Heart left ventricle (tissue), 16 donors: ENCODE results near the gene HIVEP2. TPM values are rescaled to one million over a fixed set of nuclear protein-coding genes. Genes with fewer than 3 reads are reported as not detected.

Experiments used
- ATAC-seq, 4 donors: fragments of 200-7000 bp; cut with Tn5 transposase; one replicate each; pipeline ENCODE4 v1.9.1; 2020 to 2022; ENCODE audit warnings: moderate library complexity in 4 of 4, mild to moderate bottlenecking in 3 of 4, moderate number of reproducible peaks in 1 of 4
- DNase-seq, 5 donors: peaks; one replicate each; pipeline ENCODE4 v3.0.0-alpha.2; 2020
- H3K27ac ChIP-seq, 12 donors: fragments of 200-600 bp; sonication (generic) in 4 of 12; one replicate each; pipeline versions ENCODE4 v1.5.0 to v1.8.0; 2016 to 2022; ENCODE audit warnings: mild to moderate bottlenecking in 2 of 12
- H3K27me3 ChIP-seq, 9 donors: fragments of 200-600 bp; sonication (generic) in 2 of 9; one replicate each; pipeline versions ENCODE4 v1.5.1 to v1.8.0; 2016 to 2022; ENCODE audit warnings: mild to moderate bottlenecking in 3 of 9
- H3K36me3 ChIP-seq, 9 donors: fragments of 200-600 bp; sonication (generic) in 2 of 9; one replicate each; pipeline versions ENCODE4 v1.5.0 to v1.8.0; 2018 to 2022; ENCODE audit warnings: mild to moderate bottlenecking in 2 of 9
- H3K4me1 ChIP-seq, 12 donors: fragments of 200-600 bp; sonication (generic) in 4 of 12; one replicate each; pipeline versions ENCODE4 v1.5.0 to v1.8.0; 2016 to 2022; ENCODE audit warnings: mild to moderate bottlenecking in 3 of 12
- H3K4me3 ChIP-seq, 12 donors: fragments of 200-600 bp; sonication (generic) in 4 of 12; one replicate each; pipeline versions ENCODE4 v1.5.0 to v1.8.0; 2017 to 2022; ENCODE audit warnings: mild to moderate bottlenecking in 9 of 12, moderate library complexity in 4 of 12
- H3K9me3 ChIP-seq, 12 donors: fragments of 200-600 bp; sonication (generic) in 4 of 12; one replicate each; pipeline versions ENCODE4 v1.5.0 to v1.8.0; 2016 to 2022; ENCODE audit warnings: mild to moderate bottlenecking in 1 of 12
- POLR2A ChIP-seq, 2 donors: fragments of 450-650 bp; IDR thresholded peaks; one replicate each; pipeline ENCODE4 v1.6.1; 2017; ENCODE audit warnings: antibody characterized with exemption in 2 of 2, mild to moderate bottlenecking in 2 of 2, moderate library complexity in 2 of 2
- WGBS, 4 donors: extraction: QIAGEN DNeasy Blood & Tissue Kit in 2 of 4; methylation state at CpG; one replicate each; pipeline versions ENCODE4 v1.1.5 to v1.1.7; 2013 to 2018; 5-methylcytosine and 5-hydroxymethylcytosine counted together
- intact Hi-C, 10 donors: fragments of 100-400 bp; cut with DNase I; formaldehyde crosslinking; loops; one replicate each; pipeline versions ENCODE4 v1.11.1 to v1.14.2; 2022
- polyA plus RNA-seq, 2 donors: library from polyadenylated mRNA; stranded (reverse); fragments of 200-250 nt; gene quantifications; one replicate each; pipeline ENCODE4 v1.2.3, GENCODE V29; 2013
- total RNA-seq, 9 donors: library from RNA; depleted of rRNA in 2 of 9; stranded (reverse); fragments of >200 nt in 2 of 9; fragmentation: NEBNext Ultra II Directional in 3 of 9; extraction: Animal tissue kit (Norgen Biotek cat#: 25700) in 3 of 9; gene quantifications; one replicate each; pipeline versions ENCODE4 v1.1.0 to v1.2.4, GENCODE V29; 2016 to 2023
- TF ChIP-seq, protein P1 (sequence below), 12 donors: fragments of 200-600 bp; sonication (generic) in 4 of 12; IDR thresholded peaks; one replicate each; pipeline versions ENCODE4 v1.5.0 to v1.8.0; 2018 to 2022; ENCODE audit warnings: antibody characterized with exemption in 12 of 12, mild to moderate bottlenecking in 5 of 12
- donor health status: ischemic (EF 13 %, LVEDD 7.1; RV severe dilation, severe dysfunction).
- donor health status: healthy with polysubstance abuse.
- donor health status: DM: no; HTN: yes; CAD: no.
- donor health status: DM: no; HTN: no; CAD: no.
- donor health status: ischemic (EF 25% LVEDD 6.9; RV normal size, moderate dysfunction).
- donor health status: ischemic (EF 25% LVEDD 5.7; RV mildly dilated, moderate dysfunction).
- donor health status: healthy.
- donor health status: DM: yes; HTN: yes; CAD: no.
- donor health status: ischemic (EF 35%, LVEDD 5.7; RV mildly dilated, moderate dysfunction).
- donor health status: nonischemic (EF 11% LVEDD 7.7; RV severe dilation, severe dysfunction).
- donor health status: DM: yes; HTN: yes; CAD: no.
- donor health status: PGD.
- donor health status: ischemic (EF 29% LVEDD 5.4; RV normal size, mild dysfunction).
- donor health status: nonischemic (EF 23%, LVEDD 6.1; RV moderate dilation, normal function).

Gene HIVEP2
- total and polyA plus RNA-seq, 11 donors, result 2.7 to 31.2 (median 20.4) TPM

- Histone ChIP-seq H3K36me3 (no peaks in the 10 kb centered on the region), H3K4me3 (no peak overlapping the region), H3K27me3 (no peaks in the 10 kb centered on the region), H3K4me1 (peaks cover 11 to 73% (median 48%) of the 10 kb centered on the region in 12 donors), H3K9me3 (no peaks in the 10 kb centered on the region), H3K27ac (no peak overlapping the region)
- ATAC-seq, result no peak
- TF ChIP-seq, protein P1, sequence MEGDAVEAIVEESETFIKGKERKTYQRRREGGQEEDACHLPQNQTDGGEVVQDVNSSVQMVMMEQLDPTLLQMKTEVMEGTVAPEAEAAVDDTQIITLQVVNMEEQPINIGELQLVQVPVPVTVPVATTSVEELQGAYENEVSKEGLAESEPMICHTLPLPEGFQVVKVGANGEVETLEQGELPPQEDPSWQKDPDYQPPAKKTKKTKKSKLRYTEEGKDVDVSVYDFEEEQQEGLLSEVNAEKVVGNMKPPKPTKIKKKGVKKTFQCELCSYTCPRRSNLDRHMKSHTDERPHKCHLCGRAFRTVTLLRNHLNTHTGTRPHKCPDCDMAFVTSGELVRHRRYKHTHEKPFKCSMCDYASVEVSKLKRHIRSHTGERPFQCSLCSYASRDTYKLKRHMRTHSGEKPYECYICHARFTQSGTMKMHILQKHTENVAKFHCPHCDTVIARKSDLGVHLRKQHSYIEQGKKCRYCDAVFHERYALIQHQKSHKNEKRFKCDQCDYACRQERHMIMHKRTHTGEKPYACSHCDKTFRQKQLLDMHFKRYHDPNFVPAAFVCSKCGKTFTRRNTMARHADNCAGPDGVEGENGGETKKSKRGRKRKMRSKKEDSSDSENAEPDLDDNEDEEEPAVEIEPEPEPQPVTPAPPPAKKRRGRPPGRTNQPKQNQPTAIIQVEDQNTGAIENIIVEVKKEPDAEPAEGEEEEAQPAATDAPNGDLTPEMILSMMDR (IDR thresholded peaks at IDR 0.05), result no peak
- no peak for TF ChIP-seq POLR2A (IDR thresholded peaks at IDR 0.05)
- intact Hi-C loops, result loop anchor here in 7 of 10 donors (5.0 to 10.0 kb wide), 4 partner anchors 43 to 495 kb away; no protein-coding TSS in a partner anchor
- WGBS, 4 donors, result 55 to 72% (median 63%) methylated on average over 1 of the region's 1 CpG
- DNase-seq, result no peak
Measured at GRCh38 chr6:142929751-142930358, 15.1 kb downstream of the HIVEP2 start.

DNA sequence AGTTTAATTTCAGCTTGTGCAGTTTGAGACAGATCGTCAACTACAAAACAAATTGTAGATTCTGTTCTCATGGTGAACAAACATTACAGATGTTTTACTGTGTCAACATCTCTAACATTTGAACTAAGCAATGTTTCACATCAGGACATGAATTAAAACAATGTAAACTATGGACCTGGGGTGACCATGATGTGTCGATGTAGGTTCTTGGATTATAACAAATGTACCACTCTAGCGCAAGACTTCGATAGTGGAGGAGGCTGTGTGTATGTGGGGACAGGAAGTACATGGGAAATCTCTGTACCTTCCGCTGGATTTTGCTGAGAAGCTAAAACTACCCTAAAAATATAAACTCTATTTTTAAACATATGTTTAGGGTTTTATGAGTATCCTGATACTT is 17.1 kb downstream of the HIVEP2 start:
- Histone ChIP-seq H3K9me3 (no peaks in the 10 kb centered on the region), H3K4me1 (peaks cover 7 to 54% (median 33%) of the 10 kb centered on the region in 12 donors), H3K4me3 (peak overlapping the region in 10 of 12 donors; percentile 57 to 87 (median 69)), H3K36me3 (no peaks in the 10 kb centered on the region), H3K27me3 (no peaks in the 10 kb centered on the region), H3K27ac (peak overlapping the region in 11 of 12 donors; percentile 92 to 98 (median 96))
- DNase-seq (no peak), ATAC-seq (no peak)
- 39 to 56% (median 44%) methylated on average over 5 of the region's 5 CpGs for WGBS, 4 donors
- TF ChIP-seq, protein P1 (IDR thresholded peaks at IDR 0.05), result no peak
- TF ChIP-seq POLR2A (IDR thresholded peaks at IDR 0.05), result no peak
- intact Hi-C loops, result loop anchor here in 8 of 10 donors (1.0 to 5.0 kb wide), 6 partner anchors 15 to 91 kb away; partner anchors contain the start of gene HIVEP2 (in 1 of the 8)

DNA sequence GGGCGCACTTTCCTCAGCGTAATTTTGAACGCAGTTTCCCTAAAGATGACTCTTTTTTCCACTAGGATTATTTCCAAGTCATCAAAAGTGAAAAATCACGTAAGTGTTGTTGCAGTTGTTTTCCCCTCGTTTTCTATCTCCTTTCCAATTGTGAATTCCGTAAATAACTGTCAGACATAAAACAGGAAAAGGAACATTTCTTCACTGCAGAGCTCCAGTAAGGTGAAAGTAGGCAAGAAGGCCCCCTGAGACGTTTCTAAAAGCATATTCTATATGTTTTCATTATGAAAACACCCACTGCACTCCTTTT is 17.8 kb downstream of the HIVEP2 start:
- intact Hi-C loops, result loop anchor here in 8 of 10 donors (1.0 to 5.0 kb wide), 6 partner anchors 16 to 90 kb away; partner anchors contain the start of gene HIVEP2 (in 1 of the 8)
- no peaks in the 10 kb centered on the region for H3K27me3 ChIP-seq
- no peaks in the 10 kb centered on the region for H3K36me3 ChIP-seq
- peak in 1 of 4 donors; percentile 20 for ATAC-seq
- no peak for DNase-seq
- H3K27ac ChIP-seq, result peak overlapping the region; percentile 92 to 98 (median 96)
- 0 to 1% (median 1%) methylated on average over 7 of the region's 7 CpGs for WGBS, 4 donors
- no peaks in the 10 kb centered on the region for H3K9me3 ChIP-seq
- H3K4me1 ChIP-seq, result peaks cover 7 to 47% (median 32%) of the 10 kb centered on the region in 12 donors
- H3K4me3 ChIP-seq, result peak overlapping the region; percentile 49 to 87 (median 68)
- TF ChIP-seq, protein P1 (IDR thresholded peaks at IDR 0.05), result no peak

GRCh38 chr6:142926494-142927270 is 18.3 kb downstream of the HIVEP2 start:
- H3K27me3 ChIP-seq, result no peaks in the 10 kb centered on the region
- WGBS, 4 donors, result 0 to 1% (median 1%) methylated on average over 14 to 75 of the region's 75 CpGs

More at GRCh38 chr6:142926494-142927270, 18.3 kb downstream of the HIVEP2 start:
- ATAC-seq (peak; percentile 79 to 95 (median 93)), DNase-seq (peak; percentile 91 to 94 (median 93))
- H3K9me3 ChIP-seq, result no peaks in the 10 kb centered on the region
- peak overlapping the region; percentile 92 to 98 (median 96) for H3K27ac ChIP-seq
- intact Hi-C loops, result loop anchor here in 8 of 10 donors (1.0 to 5.0 kb wide), 6 partner anchors 17 to 89 kb away; partner anchors contain the start of gene HIVEP2 (in 1 of the 8)
- TF ChIP-seq POLR2A (IDR thresholded peaks at IDR 0.05), result peak in 1 of 2 donors; percentile 48
- TF ChIP-seq, protein P1 (IDR thresholded peaks at IDR 0.05), result no peak
- peak overlapping the region; percentile 49 to 87 (median 68) for H3K4me3 ChIP-seq
- peaks cover 7 to 47% (median 32%) of the 10 kb centered on the region in 12 donors for H3K4me1 ChIP-seq
- H3K36me3 ChIP-seq, result no peaks in the 10 kb centered on the region
